KBM-7 (cell line): ENCODE data around the gene SLC1A3.
A peak's percentile ranks its signal among the peaks of the same experiment; 100 is the strongest.

Experiments used
- DNase-seq: peaks from one replicate; pipeline ENCODE4 v3.0.0-alpha.2; 2015
- in situ Hi-C: fragments of 300-500 bp; cut with MboI; formaldehyde crosslinking; loops from 2 replicates; pipeline ENCODE4 v1.14.3; 2020; ENCODE audit warnings: low sequenced_read_pairs, low pct_unique_long_range_greater_than_20kb, mixed read lengths

Gene SLC1A3

GRCh38 chr5:36596756-36597155 lies 9.7 kb upstream of the SLC1A3 start:
- in situ Hi-C loops = no loop called here
- no peak for DNase-seq

GRCh38 chr5:36598045-36598444 lies 8.4 kb upstream of the SLC1A3 start:
- in situ Hi-C loops = no loop called here
- DNase-seq = no peak

- in situ Hi-C loops = no loop called here
- DNase-seq = no peak
These were observed 6.2 kb upstream of the SLC1A3 start for GRCh38 chr5:36599986-36600779.

GRCh38 chr5:36600917-36601527 lies 5.4 kb upstream of the SLC1A3 start:
- DNase-seq = no peak
- in situ Hi-C loops = no loop called here

- in situ Hi-C loops = no loop called here
- peak; percentile 61 for DNase-seq
These were observed 3.6 kb upstream of the SLC1A3 start for GRCh38 chr5:36602704-36603321.

- in situ Hi-C loops = no loop called here
- no peak for DNase-seq
These were observed 1.2 kb upstream of the SLC1A3 start for GRCh38 chr5:36605241-36605640.

- in situ Hi-C loops = no loop called here
- DNase-seq = no peak
These were observed 374 bp upstream of the SLC1A3 start for GRCh38 chr5:36606036-36606427.

- in situ Hi-C loops = no loop called here
- DNase-seq = no peak
These were observed 737 bp downstream of the SLC1A3 start for GRCh38 chr5:36607114-36607571.

GRCh38 chr5:36607838-36608783 lies 1.7 kb downstream of the SLC1A3 start:
- no peak for DNase-seq
- in situ Hi-C loops = no loop called here

- in situ Hi-C loops = no loop called here
- DNase-seq = no peak
These were observed 4.2 kb downstream of the SLC1A3 start for GRCh38 chr5:36610621-36611020.

GRCh38 chr5:36611520-36612274 lies 5.3 kb downstream of the SLC1A3 start:
- DNase-seq = peak; percentile 39
- in situ Hi-C loops = no loop called here

GRCh38 chr5:36613241-36613640 lies 6.8 kb downstream of the SLC1A3 start:
- in situ Hi-C loops = no loop called here
- no peak for DNase-seq

- in situ Hi-C loops = no loop called here
- DNase-seq = no peak
These were observed 7.6 kb downstream of the SLC1A3 start for GRCh38 chr5:36613771-36614656.

- in situ Hi-C loops = no loop called here
- no peak for DNase-seq
These were observed 8.4 kb downstream of the SLC1A3 start for GRCh38 chr5:36614657-36615308.

GRCh38 chr5:36619012-36619635 lies 12.7 kb downstream of the SLC1A3 start:
- no peak for DNase-seq
- in situ Hi-C loops = no loop called here

- in situ Hi-C loops = no loop called here
- no peak for DNase-seq
These were observed 15.6 kb downstream of the SLC1A3 start for GRCh38 chr5:36621985-36622384.

GRCh38 chr5:36623832-36624231 lies 17.4 kb downstream of the SLC1A3 start:
- in situ Hi-C loops = no loop called here
- DNase-seq = no peak
